ENCODE measurements around the gene S100A16.

- TF ChIP-seq POLR2AphosphoS5 (IDR thresholded peaks at IDR 0.05; ENCODE audit: low read depth, low read length) (no peak), TAF1 (IDR thresholded peaks at IDR 0.05; ENCODE audit: borderline replicate concordance, low read depth, low read length) (no peak)
These were observed 1.6 kb downstream of the S100A16 start for GRCh38 chr1:153611356-153611755.

Measured in GM12892 (cell line).